Gastroesophageal sphincter (tissue), 4 donors: ENCODE measurements around the gene ACBD6. TPM values are rescaled to one million over a fixed set of nuclear protein-coding genes. Genes with fewer than 3 reads are reported as not detected.

Experiments used
- ATAC-seq: fragments of 150-250 bp; one replicate; pipeline ENCODE4 v1.9.1; 2016; ENCODE audit warnings: mild to moderate bottlenecking, moderate library complexity
- H3K27ac ChIP-seq, 4 donors: fragments of 200-600 bp; sonication (generic) in 3 of 4; 1 replicate in 3 of 4; 2 replicates in 1 of 4; pipeline ENCODE4 v1.5.1; 2016 to 2019
- H3K27me3 ChIP-seq: fragments of 200-600 bp; sonication (generic); one replicate; pipeline ENCODE4 v1.5.1; 2019
- H3K36me3 ChIP-seq, 2 donors: fragments of 200-600 bp; sonication (generic); one replicate each; pipeline ENCODE4 v1.5.1; 2019; ENCODE audit warnings: control low read depth in 1 of 2
- H3K4me1 ChIP-seq, 3 donors: fragments of 200-600 bp; sonication (generic); 1 replicate in 2 of 3; 2 replicates in 1 of 3; pipeline ENCODE4 v1.5.1; 2016 to 2019; ENCODE audit warnings: control low read depth in 2 of 3
- H3K4me3 ChIP-seq, 2 donors: fragments of 200-600 bp; sonication (generic); one replicate each; pipeline ENCODE4 v1.5.1; 2019; ENCODE audit warnings: mild to moderate bottlenecking in 1 of 2, moderate library complexity in 1 of 2
- H3K9me3 ChIP-seq, 3 donors: fragments of 200-600 bp; sonication (generic); one replicate each; pipeline ENCODE4 v1.5.1; 2017 to 2019; ENCODE audit warnings: control low read depth in 2 of 3
- EP300 ChIP-seq: sonication (generic); formaldehyde crosslinking; IDR thresholded peaks from one replicate; pipeline ENCODE4 v1.6.1; 2017; ENCODE audit warnings: antibody characterized with exemption, mild to moderate bottlenecking
- POLR2A ChIP-seq, 2 donors: fragments of 450-650 bp; IDR thresholded peaks; one replicate each; pipeline ENCODE4 v1.6.1; 2017; ENCODE audit warnings: antibody characterized with exemption in 2 of 2, mild to moderate bottlenecking in 2 of 2, moderate library complexity in 1 of 2
- POLR2AphosphoS5 ChIP-seq: sonication (generic); formaldehyde crosslinking; IDR thresholded peaks from one replicate; pipeline ENCODE4 v1.6.1; 2017; ENCODE audit warnings: antibody characterized with exemption
- WGBS, 2 donors: methylation state at CpG; one replicate each; pipeline ENCODE4 v1.1.5; 2018; ENCODE audit warnings: low coverage in 1 of 2; 5-methylcytosine and 5-hydroxymethylcytosine counted together
- total RNA-seq, 4 donors: library from RNA; depleted of rRNA; stranded (reverse); fragments of >200 nt; gene quantifications; one replicate each; pipeline ENCODE4 v1.1.0, GENCODE V29; 2016
- TF ChIP-seq, protein P1 (sequence below), 4 experiments: fragments of 200-600 bp in 2 of 4; fragments of 450-650 bp in 2 of 4; sonication (generic) in 1 of 4; IDR thresholded peaks; one replicate each; pipeline ENCODE4 v1.5.1; 2017 to 2019; ENCODE audit warnings: antibody characterized with exemption in 4 of 4, mild to moderate bottlenecking in 2 of 4, moderate library complexity in 2 of 4

Gene ACBD6
- total RNA-seq, 4 donors from 2014 or later, result 27.1 to 41.3 (median 39.7) TPM

GRCh38 chr1:180545991-180546390 is 43.6 kb upstream of the ACBD6 start:
- 88 to 100% methylated on average over 1 of the region's 1 CpG for whole genome bisulfite sequencing, 2 donors
- Histone ChIP-seq H3K4me1 (peaks cover 0 to 20% (median 8%) of the 10 kb centered on the region in 3 donors), H3K36me3 (no peaks in the 10 kb centered on the region), H3K27ac (no peak overlapping the region), H3K4me3 (no peak overlapping the region), H3K9me3 (no peaks in the 10 kb centered on the region), H3K27me3 (no peaks in the 10 kb centered on the region)
- no peak for TF ChIP-seq POLR2A (IDR thresholded peaks at IDR 0.05)
- no peak for TF ChIP-seq POLR2AphosphoS5
- TF ChIP-seq, protein P1, sequence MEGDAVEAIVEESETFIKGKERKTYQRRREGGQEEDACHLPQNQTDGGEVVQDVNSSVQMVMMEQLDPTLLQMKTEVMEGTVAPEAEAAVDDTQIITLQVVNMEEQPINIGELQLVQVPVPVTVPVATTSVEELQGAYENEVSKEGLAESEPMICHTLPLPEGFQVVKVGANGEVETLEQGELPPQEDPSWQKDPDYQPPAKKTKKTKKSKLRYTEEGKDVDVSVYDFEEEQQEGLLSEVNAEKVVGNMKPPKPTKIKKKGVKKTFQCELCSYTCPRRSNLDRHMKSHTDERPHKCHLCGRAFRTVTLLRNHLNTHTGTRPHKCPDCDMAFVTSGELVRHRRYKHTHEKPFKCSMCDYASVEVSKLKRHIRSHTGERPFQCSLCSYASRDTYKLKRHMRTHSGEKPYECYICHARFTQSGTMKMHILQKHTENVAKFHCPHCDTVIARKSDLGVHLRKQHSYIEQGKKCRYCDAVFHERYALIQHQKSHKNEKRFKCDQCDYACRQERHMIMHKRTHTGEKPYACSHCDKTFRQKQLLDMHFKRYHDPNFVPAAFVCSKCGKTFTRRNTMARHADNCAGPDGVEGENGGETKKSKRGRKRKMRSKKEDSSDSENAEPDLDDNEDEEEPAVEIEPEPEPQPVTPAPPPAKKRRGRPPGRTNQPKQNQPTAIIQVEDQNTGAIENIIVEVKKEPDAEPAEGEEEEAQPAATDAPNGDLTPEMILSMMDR (IDR thresholded peaks at IDR 0.05), result no peak
- no peak for TF ChIP-seq EP300
- ATAC-seq, result no peak

GRCh38 chr1:180544050-180544449 is 41.7 kb upstream of the ACBD6 start:
- H3K27ac ChIP-seq, result peak overlapping the region in 2 of 4 donors; percentile 11 to 62

DNA sequence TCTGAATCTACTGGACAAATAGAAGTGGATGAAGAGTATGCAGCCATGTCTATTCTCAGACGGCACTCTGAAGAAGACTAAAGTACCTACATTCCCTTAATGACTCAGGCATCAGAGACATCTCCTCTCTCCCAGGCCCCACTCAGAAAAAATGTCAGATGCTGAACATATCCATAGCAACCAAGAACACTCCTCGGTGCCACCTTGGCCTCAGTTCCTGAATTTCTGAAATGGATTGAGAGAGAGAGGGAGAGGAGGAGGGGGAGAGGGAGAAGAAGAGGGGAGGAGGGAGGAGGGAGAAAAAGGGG is 40.4 kb upstream of the ACBD6 start:
- H3K27ac ChIP-seq, result peak overlapping the region; percentile 31 to 71 (median 55)
- no peak for ATAC-seq
- no peak overlapping the region for H3K4me3 ChIP-seq
- no peaks in the 10 kb centered on the region for H3K27me3 ChIP-seq
- peaks cover 0 to 20% (median 8%) of the 10 kb centered on the region in 3 donors for H3K4me1 ChIP-seq
- no peaks in the 10 kb centered on the region for H3K36me3 ChIP-seq
- 0 to 4% methylated on average over 1 to 2 of the region's 2 CpGs for WGBS, 2 donors
- no peak for TF ChIP-seq EP300
- TF ChIP-seq POLR2A (IDR thresholded peaks at IDR 0.05), result no peak
- TF ChIP-seq, protein P1 (IDR thresholded peaks at IDR 0.05), result no peak
- no peak for TF ChIP-seq POLR2AphosphoS5
- H3K9me3 ChIP-seq, result no peaks in the 10 kb centered on the region

More at GRCh38 chr1:180544050-180544449, 41.7 kb upstream of the ACBD6 start:
- TF ChIP-seq POLR2A (IDR thresholded peaks at IDR 0.05), result no peak
- TF ChIP-seq, protein P1 (IDR thresholded peaks at IDR 0.05), result no peak
- TF ChIP-seq POLR2AphosphoS5, result no peak
- no peak for TF ChIP-seq EP300
- WGBS, 2 donors, result 57% methylated on average over 1 of the region's 4 CpGs; no CpG with 5 or more reads in 1 of the 2 donors
- ATAC-seq, result no peak
- H3K9me3 ChIP-seq, result no peaks in the 10 kb centered on the region
- no peak overlapping the region for H3K4me3 ChIP-seq
- no peaks in the 10 kb centered on the region for H3K27me3 ChIP-seq
- H3K36me3 ChIP-seq, result no peaks in the 10 kb centered on the region
- peaks cover 0 to 20% (median 8%) of the 10 kb centered on the region in 3 donors for H3K4me1 ChIP-seq

DNA sequence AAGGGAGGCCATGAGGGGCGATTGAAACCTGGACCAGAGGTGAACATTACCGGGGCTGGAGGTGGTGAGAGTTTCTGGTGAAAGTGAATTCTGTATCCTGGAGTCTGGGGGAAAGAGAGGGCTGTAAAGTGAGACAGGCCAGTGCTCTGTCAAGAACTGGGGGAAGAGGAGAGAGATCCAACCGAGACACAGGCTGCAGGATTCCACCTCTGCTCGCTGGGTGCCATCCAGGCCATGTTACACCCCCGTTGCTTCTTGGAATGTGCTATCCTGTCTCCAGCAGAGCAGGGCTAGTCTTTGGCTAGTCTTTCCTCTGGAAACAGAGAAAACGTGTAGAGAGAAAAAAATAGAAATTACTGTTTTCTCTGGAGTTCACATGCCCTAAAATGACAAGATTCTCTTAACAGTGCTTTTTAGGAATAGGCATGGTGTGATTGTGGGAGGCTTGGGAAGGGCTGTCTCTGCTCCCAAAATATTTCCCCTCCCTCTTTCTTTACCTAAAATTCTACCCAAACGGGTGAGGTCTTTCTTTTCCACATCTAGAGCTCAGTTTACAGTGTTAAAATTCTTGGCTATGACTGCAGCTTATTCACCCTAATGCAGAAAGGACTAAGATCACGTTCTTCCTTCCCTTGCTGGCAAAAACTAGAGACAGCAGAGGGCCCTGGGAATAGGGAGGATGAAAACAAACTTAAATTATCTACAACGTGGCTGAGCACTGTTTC is 39.9 kb upstream of the ACBD6 start:
- TF ChIP-seq POLR2A (IDR thresholded peaks at IDR 0.05) (no peak), EP300 (no peak), POLR2AphosphoS5 (no peak)
- TF ChIP-seq, protein P1 (IDR thresholded peaks at IDR 0.05), result no peak
- ATAC-seq, result no peak
- Histone ChIP-seq H3K9me3 (no peaks in the 10 kb centered on the region), H3K27ac (peak overlapping the region; percentile 31 to 71 (median 55)), H3K36me3 (no peaks in the 10 kb centered on the region), H3K4me3 (no peak overlapping the region), H3K27me3 (no peaks in the 10 kb centered on the region), H3K4me1 (peaks cover 0 to 20% (median 8%) of the 10 kb centered on the region in 3 donors)
- 24 to 26% methylated on average over 9 of the region's 9 CpGs for WGBS, 2 donors
